A549 (cell line): Measurements from ENCODE around the gene XRCC6.

Experiments
- CEBPB ChIP-seq, 2 experiments: fragments of >200 bp in 1 of 2; sonication (Bioruptor Twin) in 1 of 2; formaldehyde crosslinking in 1 of 2; IDR thresholded peaks; 2 replicates each; pipeline ENCODE4 v1.6.1; 2012 to 2016
- TF ChIP-seq, protein P1 (sequence below): fragments of >200 bp; sonication (Bioruptor Twin); formaldehyde crosslinking; IDR thresholded peaks from 3 replicates; pipeline ENCODE4 v1.5.1; 2016

DNA sequence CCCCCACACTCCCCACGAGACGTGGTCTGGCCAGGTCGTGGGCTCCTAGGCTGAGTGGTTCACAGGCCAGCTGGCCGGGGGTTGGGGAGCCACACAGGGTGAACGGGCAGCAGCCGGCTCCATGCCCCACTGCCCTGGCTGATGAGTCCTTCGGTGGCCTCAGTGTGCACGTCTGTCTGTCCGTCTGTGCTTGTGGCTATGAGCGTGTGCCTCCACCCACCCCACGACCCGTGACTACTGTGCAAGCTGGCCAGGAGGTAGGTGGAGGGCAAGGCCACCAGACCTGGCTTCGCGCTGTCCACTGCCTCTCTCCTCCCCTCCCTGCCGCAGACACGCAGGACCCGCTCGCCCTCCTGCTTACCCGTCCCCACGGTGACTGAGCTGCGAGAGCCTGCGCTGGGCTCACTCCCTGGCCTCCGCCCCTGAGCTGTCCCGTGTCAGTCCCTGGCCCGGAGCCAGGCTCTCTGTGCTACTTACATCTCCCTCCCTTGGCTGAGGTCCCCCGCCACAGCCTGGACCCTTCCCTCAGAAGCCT is 46.2 kb upstream of the XRCC6 start:
- TF ChIP-seq, protein P1, sequence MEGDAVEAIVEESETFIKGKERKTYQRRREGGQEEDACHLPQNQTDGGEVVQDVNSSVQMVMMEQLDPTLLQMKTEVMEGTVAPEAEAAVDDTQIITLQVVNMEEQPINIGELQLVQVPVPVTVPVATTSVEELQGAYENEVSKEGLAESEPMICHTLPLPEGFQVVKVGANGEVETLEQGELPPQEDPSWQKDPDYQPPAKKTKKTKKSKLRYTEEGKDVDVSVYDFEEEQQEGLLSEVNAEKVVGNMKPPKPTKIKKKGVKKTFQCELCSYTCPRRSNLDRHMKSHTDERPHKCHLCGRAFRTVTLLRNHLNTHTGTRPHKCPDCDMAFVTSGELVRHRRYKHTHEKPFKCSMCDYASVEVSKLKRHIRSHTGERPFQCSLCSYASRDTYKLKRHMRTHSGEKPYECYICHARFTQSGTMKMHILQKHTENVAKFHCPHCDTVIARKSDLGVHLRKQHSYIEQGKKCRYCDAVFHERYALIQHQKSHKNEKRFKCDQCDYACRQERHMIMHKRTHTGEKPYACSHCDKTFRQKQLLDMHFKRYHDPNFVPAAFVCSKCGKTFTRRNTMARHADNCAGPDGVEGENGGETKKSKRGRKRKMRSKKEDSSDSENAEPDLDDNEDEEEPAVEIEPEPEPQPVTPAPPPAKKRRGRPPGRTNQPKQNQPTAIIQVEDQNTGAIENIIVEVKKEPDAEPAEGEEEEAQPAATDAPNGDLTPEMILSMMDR = no peak
- TF ChIP-seq CEBPB (IDR thresholded peaks at IDR 0.05) = no peak
